HG02759 (cell line): ENCODE measurements around the gene LRRC70.

Source experiments
- ATAC-seq: cut with Tn5 transposase; IDR thresholded peaks from one replicate; pipeline ENCODE4 v1.9.1; 2021; ENCODE audit warnings: mild to moderate bottlenecking, moderate library complexity; ENCODE audit not compliant: unreplicated experiment

LRRC70 gene

GRCh38 chr5:62572918-62573514 is 5.6 kb upstream of the LRRC70 start:
- ATAC-seq: no peak

GRCh38 chr5:62574599-62574998 is 4.0 kb upstream of the LRRC70 start:
- peak; percentile 45 for ATAC-seq

GRCh38 chr5:62575066-62575465 is 3.6 kb upstream of the LRRC70 start:
- no peak for ATAC-seq

GRCh38 chr5:62575489-62575888 is 3.1 kb upstream of the LRRC70 start:
- no peak for ATAC-seq

GRCh38 chr5:62576570-62577170 is 1.9 kb upstream of the LRRC70 start:
- no peak for ATAC-seq

GRCh38 chr5:62577488-62577887 is 1.1 kb upstream of the LRRC70 start:
- ATAC-seq: no peak

GRCh38 chr5:62579761-62580160 is 1.1 kb downstream of the LRRC70 start:
- ATAC-seq: no peak

GRCh38 chr5:62581836-62582597 is 3.4 kb downstream of the LRRC70 start:
- ATAC-seq: no peak

GRCh38 chr5:62584391-62584790 is 5.8 kb downstream of the LRRC70 start:
- ATAC-seq: no peak

GRCh38 chr5:62585306-62585705 is 6.7 kb downstream of the LRRC70 start:
- ATAC-seq: no peak

- no peak for ATAC-seq
Measured at GRCh38 chr5:62585751-62586150, 7.1 kb downstream of the LRRC70 start.

GRCh38 chr5:62587737-62588136 is 9.1 kb downstream of the LRRC70 start:
- no peak for ATAC-seq

GRCh38 chr5:62588668-62589067 is 10.0 kb downstream of the LRRC70 start:
- no peak for ATAC-seq

GRCh38 chr5:62589504-62589903 is 10.9 kb downstream of the LRRC70 start:
- no peak for ATAC-seq

GRCh38 chr5:62590387-62590786 is 11.8 kb downstream of the LRRC70 start:
- no peak for ATAC-seq

- ATAC-seq: no peak
Measured at GRCh38 chr5:62592558-62592957, 13.9 kb downstream of the LRRC70 start.

GRCh38 chr5:62593331-62593730 is 14.7 kb downstream of the LRRC70 start:
- ATAC-seq: no peak

GRCh38 chr5:62594364-62594984 is 15.9 kb downstream of the LRRC70 start:
- ATAC-seq: no peak

GRCh38 chr5:62596096-62596495 is 17.5 kb downstream of the LRRC70 start:
- ATAC-seq: no peak

GRCh38 chr5:62596691-62597090 is 18.1 kb downstream of the LRRC70 start:
- no peak for ATAC-seq

- no peak for ATAC-seq
Measured at GRCh38 chr5:62597314-62597713, 18.7 kb downstream of the LRRC70 start.
